ENCODE data around the gene CDH23.
A peak's percentile ranks its signal among the peaks of the same experiment; 100 is the strongest.

GRCh38 chr10:71837098-71837827 is 440.5 kb downstream of the CDH23 start:
- TF ChIP-seq CTCF (conservative IDR thresholded peaks at IDR 0.05 in 1 of 2, IDR thresholded peaks at IDR 0.05 in 1 of 2; ENCODE audit: low read depth in 1 of 2, low read length in 2 of 2) (peak in 1 of 2 donors; percentile 32), EZH2 (IDR thresholded peaks at IDR 0.05; ENCODE audit: low read length, missing control alignments) (no peak)

Measured in fibroblast of lung (primary cell).